ENCODE measurements around the gene DAGLB.
"Not testable (repeated sequence)": the region's sequence is repeated elsewhere in the genome, so short reads cannot be mapped to it uniquely, and the experiment has no call there.

Gene DAGLB

DNA sequence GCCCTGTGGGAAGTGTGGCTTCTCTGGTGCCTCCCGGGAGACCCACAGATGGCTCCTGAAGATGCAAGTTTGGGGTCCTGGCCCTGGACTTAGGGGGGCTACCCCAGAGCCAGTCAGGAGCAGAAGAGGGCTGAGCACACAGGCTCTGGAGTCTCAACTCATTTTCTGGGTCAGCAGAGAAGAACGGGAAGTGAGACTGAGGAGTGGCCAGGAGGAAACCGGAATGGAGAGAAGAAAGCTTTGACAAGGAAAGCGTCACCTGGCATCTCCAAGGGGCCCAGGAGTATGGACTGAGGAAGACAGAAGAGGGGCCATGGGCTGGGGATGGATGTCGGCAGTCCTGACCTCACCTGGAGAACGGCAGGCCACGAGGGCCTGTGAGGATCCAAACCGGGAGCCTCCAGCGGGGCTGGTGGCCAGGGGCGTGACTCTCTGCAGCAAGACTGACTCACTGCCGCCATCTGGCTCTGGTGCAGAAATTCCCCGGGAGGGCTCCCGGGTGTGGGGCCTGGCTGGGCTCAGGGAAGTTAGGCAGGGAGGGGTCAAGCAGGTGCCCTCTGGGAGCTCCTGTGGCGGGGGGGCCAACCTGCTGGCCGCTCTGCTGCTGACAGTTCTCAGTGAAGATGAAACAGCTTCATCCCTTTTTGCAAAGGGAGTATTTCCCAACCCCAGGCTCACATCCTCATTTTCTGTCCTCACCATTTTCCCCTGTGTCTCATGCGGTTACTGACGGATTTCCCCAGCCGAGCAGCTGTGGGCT is 23.6 kb downstream of the DAGLB start:
- DNase-seq: peak in 1 of 2 donors; percentile 69

DNA sequence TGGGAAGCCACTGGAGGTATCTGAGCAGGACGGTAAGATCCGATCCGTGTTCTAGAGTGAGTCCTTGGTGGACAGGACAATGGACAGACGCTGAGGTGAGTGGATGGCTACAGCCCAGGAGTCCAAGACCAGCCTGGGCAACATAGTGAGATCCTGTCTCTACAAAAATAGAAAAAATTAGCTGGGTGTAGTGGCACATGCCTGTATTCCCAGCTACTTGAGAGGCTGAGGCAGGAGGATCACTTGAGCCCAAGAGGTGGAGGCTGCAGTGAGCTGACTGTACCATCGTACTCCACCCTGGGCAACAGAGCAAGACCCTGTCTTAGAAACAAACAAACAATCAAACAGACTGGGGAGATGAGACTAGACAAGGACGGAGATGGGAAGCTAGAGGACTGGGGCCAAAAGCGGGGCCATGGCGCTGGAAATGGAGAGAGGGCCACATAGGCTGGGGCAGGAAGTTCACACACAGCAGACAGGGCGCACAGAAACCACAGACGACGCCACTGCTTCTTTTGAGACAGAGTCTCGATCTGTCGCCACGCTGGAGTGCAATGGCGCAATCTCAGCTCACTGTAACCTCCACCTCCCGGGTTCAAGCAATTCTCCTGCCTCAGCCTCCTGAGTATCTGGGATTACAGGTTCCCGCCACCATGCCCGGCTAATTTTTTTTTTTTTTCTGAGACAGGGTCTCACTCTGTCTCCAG is 24.7 kb downstream of the DAGLB start:
- peak in 1 of 2 donors; percentile 27 for DNase-seq

DNA sequence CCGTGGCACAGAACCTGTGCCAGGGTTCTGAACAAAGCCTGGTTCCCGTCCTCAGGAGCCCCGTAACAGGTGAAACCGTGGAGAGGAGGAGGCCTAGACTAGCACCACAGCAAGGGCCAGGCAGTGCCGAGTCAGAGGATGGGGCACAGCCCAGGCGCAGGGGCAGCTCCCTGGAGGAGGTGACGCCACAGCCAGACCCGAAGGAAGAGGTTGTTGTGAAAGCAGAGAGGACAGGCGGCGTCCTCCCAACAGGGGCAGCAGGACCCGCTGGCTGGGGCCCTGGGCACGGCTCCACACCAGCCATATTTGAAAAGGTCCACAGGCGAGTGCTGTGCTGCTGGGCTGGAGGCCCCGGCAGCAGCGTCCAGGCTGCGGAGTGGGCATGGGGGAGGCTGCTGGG is 25.7 kb downstream of the DAGLB start:
- no peak for DNase-seq

DNA sequence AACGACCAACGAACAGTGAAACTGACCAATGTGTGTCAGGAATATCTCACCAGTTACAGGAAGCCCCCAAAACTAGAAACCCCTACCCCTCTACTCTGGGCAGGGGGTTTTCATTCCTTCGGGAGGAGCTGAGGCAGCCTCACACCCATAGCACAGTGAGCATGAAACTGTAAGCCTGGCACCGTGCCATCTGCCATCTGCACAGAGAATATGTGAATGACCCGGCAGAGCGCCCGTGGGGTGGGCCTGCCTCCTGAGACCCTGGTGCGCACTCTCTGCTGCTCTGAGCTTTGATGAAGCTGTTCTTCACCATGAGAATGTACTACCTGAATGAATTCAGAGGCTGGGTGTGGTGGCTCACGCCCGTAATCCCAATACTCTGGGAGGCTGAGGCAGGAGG is 27.1 kb downstream of the DAGLB start:
- DNase-seq: no peak

DNA sequence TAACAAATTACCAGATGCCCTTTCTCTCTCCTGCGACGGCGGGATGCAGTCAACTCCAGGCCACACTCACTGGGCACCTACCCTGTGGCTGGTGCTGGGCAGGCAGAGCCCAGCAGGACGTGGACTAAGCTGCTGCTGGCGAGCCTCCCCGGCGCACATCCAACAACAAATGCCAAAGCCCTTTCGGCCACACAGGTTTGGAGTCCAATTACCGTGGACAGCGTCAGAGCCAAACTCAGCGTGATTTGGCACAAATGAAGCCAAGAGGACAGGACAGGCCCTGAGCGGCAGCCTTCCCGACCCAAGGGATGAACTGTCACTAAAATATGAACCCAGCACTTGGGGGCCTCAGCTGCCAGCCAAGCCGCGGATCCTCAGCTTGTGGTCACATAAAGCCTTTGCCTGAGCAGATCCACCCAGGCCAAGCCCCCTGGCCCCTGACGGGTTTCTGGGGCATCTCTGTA is 28.4 kb downstream of the DAGLB start:
- no peak for DNase-seq

DNA sequence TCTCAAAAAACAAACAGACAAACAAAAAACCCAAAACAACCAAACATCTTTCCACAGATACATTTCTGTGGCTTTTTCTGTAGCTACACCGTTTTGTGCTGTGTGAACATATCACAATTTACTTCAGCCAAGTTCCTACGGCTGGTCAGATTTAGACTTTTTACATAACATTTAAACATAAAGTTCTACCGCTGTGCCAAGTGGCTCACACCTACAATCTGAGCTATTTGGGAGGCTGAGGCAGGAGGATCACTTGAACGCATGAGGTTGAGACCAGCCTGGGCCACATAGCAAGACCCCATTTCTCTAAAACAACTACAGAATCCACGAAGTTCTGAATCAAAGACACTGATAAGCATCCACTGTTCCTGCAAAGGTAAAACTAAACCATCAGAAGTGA is 30.3 kb downstream of the DAGLB start:
- DNase-seq: no peak

DNA sequence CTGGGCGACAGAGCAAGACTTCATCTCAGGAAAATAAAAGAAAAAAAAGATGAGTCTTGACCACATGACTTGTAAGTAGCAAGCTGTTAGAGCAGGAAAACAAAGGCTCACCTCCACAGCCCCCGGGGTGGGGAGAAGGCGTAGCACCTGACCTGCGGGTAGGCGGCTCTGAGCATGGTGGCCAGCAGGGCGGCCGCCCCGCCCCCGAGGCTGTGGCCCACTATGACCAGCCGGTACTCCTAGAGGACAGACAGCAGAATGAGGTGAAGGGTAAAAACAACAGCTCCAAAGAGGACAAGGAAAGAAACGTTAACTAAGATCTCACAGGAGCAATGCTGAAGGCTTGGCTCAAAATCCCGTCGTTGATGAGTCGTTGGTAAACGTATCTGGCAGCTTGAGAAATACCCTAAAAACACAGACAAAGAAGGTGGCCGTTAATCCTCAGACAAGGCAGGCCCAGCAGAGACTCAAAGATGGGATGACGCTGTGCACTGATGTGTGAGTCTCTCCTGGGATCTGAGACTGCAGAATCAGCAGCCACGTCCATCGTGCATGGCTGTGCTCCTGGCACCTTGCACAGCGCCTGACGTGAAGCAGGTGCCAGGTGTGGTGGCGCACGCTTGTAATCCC is 31.1 kb downstream of the DAGLB start:
- no peak for DNase-seq

DNA sequence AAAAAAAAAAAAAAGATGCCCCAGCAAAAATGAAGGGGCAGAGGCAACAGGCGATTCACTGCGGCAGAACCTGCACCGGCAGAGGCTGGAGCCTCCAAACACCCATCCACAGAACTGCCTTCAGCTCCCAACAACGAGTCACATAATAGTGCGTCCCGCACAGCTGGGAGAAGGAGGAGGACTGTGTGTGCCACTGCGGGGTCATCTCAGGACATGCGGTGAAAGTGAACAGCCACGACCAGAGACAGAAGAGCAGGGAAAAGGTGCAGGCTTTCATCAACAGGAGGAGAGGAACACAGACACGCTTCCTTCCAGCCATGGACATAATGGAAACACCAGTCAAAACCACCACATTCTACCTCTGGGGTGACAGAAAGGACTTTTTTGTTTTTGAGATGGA is 34.1 kb downstream of the DAGLB start:
- no peak for DNase-seq

DNA sequence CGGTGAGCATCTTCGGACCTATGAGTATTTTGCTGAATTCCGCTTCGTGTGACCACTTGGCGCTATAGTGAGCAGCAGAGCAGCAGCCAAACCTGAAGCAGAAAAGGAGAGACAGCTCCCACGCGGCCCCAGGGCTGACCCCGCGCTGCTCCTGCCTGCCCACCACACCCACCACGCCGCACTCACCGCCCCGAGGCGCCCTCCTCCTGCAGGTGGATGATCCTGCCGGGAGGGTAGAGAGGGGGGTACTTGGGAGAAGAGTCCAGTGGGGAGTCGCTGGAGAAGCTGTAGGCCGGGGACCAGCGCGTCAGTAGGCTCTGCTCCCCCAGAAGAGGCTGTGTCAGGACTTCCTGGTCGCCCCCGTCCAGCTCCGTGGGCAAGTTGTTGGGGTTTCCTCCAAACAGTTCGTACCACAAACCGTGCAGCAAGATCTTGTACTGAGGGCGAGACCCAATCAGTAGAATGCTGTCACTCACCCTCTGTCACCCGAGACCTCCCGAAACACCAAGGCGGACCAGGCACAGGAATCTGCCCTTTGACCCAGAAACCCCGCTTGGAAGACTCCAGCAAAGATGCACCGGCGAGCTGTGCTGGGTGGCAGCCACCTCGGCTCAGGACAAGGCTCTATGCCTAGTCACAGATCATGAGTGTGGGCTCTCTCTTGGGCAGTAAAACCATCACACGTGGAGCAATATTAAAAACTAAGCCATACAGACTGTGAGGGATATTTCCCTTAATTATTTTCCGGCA is 37.6 kb downstream of the DAGLB start:
- no peak for DNase-seq

DNA sequence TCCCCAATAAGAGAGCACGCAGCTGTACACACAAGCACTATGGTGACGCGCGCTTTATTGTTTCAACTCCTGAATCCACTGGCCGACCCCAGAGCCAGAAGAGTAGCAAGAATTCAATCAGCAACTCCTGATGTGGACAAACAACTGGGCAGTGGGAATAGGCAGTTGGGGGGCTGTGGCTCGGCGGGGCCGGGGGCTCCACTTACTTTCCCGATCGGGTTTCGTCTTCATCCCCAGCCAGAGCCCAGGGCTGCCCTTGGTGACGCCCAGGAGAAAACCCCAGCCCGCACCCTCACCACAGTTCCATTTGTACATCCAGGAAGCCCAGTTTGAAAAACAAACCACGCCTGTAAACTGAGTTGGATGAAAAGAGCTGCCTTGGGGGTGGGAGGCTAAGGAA is 38.7 kb downstream of the DAGLB start:
- no peak for DNase-seq

DNA sequence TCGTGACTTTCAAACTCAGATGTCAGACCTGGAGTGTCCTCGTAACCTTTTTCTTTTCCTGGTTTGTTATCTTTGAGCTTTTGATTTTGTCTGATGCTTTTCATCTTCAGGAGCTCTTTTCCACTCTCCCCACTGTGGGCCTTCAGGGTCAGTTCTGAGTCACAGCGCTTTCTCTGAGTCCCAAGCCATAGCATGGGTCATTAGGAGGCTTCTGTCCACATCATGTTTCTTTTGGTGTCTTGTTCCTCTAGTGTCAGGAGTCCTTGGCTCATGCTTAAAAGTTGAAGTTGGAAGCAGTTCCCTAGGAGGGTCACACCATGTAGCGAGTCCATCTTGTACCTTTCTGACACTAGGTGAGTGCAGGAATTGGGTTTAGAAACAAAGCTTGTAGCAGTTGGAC is 40.3 kb downstream of the DAGLB start:
- no peak for DNase-seq

DNA sequence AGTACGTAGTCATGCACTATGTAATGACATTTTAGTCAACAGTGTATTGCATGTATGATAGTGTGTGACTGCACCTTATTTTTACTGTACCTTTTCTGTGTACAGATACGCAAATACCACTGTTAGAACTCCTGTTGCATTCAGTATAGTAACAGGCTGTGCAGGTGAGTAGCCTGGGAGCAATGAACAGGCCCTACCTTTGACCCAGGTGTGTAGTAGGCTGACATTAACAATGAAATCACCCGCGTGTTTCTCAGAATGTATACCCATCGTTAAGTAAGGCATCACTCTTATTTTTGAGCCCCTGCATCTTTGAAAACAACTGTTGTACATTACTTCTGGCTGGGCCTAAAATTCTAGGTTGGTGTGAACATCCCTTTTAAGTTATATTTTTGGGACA is 41.6 kb downstream of the DAGLB start:
- DNase-seq: no peak

DNA sequence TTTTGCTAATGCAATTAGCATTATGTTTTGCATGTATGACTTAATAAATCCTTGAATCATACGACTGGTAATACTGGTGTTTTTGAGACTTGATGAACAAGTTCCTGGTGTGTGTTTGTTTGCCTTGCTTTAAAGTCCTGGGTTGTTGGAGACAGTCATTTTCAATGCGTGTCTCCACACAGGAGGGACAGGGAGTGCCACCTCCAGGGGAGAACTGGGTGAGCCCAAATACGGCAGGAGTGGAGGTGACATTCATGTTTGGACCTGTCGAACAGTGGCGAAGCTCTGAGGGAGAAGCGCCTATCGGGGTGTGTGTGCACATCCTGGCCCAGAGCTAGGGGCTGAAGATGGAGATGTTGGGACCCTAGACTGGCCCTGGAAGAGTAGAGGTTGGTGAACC is 43.8 kb downstream of the DAGLB start:
- DNase-seq: no peak

DNA sequence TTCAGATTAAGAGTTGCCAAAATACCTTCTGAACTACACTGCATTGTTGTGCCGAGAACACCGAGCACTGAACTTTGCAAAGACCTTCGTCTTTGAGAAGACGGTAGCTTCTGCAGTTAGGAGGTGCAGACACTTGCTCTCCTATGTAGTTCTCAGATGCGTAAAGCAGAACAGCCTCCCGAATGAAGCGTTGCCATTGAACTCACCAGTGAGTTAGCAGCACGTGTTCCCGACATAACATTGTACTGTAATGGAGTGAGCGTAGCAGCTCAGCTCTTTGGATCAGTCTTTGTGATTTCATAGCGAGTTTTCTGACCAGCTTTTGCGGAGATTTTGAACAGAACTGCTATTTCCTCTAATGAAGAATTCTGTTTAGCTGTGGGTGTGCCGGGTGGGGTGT is 45.0 kb downstream of the DAGLB start:
- no peak for DNase-seq

DNA sequence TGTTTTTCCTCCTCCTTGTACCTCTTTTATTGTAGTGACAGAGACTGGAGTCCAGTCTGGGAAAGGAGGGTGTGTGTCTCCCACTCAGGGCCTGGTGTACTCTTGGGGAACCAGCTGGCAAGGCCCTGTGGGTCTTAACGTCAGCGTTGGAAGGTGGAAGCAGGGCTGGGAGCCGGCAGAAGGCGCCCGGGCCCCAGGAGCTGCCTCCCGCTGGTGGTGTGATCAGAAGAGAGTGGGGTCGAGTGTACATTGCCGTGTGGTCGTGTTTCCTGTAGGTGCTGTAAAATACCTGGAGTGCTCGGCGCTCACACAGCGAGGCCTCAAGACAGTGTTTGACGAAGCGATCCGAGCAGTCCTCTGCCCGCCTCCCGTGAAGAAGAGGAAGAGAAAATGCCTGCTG is 45.7 kb downstream of the DAGLB start:
- DNase-seq: no peak

DNA sequence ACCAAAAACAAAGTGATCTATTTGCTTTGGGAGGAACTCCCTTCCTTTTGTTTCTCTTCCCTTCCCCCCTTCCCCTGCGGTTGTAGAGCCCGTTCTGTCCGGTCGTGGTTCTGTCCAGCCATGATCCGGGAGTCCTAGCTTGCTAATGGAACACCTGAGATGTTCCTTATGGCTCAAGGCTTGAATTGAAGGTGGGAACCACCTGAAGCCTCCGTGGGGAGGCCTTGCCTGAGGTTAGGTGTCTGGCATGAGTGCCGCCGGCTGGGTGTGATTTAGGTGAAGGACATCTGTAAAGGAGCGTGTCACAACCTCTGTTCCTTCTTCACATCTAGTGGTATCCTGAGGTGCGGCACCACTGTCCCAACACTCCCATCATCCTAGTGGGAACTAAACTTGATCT is 46.2 kb downstream of the DAGLB start:
- DNase-seq: no peak

DNA sequence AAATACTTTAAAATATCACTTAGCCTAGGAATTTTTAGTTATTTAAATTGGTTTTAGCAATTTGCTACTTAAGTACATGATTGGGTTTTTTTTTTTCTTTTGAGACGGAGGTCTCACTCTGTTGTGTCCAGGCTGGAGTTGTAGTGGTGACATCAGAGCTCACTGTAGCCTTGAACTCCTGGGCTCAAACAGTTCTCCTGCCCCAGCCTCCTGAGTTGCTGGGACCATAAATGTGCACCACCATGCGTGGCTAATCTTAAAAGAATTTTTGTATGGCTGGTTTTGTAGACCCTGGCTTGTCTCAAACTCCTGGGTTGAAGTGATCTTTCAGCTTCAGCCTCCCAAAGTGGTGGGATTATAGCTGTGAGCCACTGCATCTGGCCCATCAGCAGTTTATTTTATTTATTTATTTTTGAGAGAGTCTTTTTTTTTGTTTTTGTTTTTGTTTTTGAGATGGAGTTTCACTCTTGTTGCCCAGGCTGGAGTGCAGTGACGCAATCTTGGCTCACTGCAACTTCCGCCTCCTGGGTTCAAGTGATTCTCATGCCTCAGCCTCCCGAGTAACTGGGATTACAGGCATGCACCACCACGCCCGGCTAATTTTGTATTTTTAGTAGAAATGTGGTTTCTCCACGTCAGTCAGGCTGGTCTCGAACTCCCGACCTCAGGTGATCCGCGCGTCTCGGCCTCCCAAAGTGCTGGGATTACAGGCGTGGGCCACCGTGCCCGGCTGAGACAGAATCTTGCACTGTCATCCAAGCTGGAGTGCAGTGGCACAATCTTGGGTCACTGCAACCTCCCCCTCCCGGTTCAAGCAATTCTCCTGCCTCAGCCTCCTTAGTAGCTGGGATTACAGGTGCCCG is 47.3 kb downstream of the DAGLB start:
- not testable (repeated sequence) for DNase-seq

DNA sequence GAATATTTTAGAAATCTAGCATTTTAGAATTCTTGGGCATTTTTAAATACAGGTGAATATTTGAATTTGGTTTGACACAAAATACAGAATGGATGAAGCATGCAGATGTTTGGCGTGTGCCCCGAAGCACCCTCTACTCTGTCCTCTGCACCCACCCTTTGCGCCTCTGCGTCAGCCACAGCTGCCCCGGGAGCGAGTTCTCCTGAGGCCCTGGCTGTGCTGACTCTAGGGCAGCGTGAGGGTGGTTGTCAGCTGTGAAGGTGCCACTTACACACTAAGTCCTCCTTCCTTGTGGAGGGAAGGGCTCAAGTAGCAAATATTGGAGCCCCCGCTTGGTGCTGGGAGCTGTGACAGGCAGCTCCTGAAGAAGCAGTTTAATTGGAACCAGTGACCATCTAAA is 48.4 kb downstream of the DAGLB start:
- DNase-seq: no peak

DNA sequence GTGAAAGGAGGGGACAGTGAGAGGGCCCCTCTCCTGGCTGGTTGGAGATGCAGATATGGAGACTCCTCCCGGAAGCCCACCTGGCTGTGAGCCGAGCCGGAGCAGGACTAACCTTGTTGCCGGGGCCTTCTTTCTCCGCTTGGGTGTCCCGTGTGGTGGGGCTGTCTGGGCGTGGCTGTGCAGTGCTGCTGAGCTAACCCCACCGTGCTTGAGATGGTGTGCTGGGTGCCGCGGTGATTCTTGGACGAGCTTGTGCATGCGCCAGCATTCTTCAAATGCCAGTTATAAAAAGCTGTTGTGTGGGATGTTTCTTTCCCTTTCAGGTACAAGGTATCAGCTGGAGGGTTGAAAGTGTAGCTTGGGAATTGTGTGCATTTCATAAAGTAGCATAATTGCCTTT is 48.8 kb downstream of the DAGLB start:
- DNase-seq: no peak

DNA sequence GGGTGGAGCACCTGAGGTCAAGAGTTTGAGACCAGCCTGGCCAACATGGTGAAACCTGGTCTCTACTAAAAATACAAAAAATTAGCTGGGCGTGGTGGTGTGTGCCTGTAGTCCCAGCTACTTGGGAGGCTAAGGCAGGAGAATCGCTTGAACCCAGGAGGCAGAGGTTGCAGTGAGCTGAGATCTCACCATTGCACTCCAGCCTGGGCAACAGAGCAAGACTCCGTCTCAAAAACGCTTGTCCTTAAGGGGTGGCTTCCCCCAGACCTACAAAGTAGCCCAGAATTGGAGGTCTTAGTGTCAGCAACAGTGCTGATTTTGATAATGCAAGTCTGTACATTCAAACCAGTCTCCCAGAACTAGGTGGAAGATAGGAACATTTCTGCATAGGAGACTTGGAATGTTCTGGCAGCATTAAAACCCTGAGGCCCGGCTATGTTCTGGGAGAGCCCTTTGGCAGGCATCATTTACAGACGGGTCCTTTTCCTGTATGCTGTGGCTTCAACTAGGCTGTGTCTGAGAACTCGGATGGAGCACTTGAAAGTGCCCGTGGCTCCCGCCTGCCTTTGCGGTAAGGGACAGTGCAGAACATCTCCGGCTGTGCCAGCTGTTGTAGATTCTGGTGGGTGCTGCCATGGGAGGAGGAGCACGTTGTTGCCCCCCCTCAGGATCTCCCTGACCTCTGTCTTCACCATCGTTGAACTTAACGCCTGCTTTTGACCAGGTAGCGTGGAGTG is 49.8 kb downstream of the DAGLB start:
- not testable (repeated sequence) for DNase-seq

DNA sequence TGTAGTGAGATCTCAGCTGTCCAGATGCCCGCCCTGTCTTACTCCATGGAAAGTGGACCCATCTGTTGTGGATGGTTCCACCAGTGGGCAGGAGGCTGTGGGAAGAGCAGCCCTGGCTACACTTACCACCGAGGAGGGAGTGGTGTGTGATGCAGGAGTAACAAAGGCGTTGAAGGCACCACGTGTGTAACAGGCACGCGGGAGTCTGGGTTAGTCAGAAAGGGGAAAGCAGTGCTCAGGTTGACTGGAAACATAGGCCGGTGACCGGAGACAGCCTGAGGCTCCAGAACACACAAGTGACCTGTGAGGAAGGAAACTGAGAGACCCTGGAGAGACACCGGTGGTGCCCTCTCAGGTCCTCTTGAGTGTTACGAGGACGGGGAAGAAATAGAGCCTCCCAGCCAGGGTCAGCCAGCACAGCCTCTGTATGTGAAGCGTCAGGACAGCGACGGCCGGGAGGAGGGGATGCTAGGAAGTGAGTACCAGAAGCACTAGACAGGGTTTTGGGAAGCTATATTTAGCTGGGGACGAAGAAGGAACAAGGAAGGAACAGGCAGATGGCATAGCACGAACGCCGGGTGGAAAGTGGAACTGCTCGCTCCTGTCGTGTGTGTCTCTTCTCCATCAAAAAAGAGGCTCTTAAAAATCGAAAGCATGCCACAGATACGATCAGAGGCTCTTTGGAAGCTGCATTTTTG is 51.7 kb downstream of the DAGLB start:
- peak in 1 of 2 donors; percentile 35 for DNase-seq
